Spinal cord (tissue), 10 donors: ENCODE results near the gene WDPCP. TPM values are rescaled to one million over a fixed set of nuclear protein-coding genes. Genes with fewer than 3 reads are reported as not detected.

ENCODE experiments used
- DNase-seq, 6 donors: peaks; one replicate each; pipeline versions ENCODE4 v3.0.0 to v3.0.0-alpha.2; 2013 to 2015; ENCODE audit warnings: low spot score in 6 of 6, low read depth in 4 of 6
- H3K27ac ChIP-seq: one replicate; pipeline ENCODE4 v1.5.1; 2013; ENCODE audit warnings: low read depth, low read length, control low read depth
- H3K27me3 ChIP-seq: one replicate; pipeline ENCODE4 v1.6.1; 2013; ENCODE audit warnings: low read length; ENCODE audit not compliant: control insufficient read depth, insufficient read depth
- H3K36me3 ChIP-seq: one replicate; pipeline ENCODE4 v1.6.1; 2013; ENCODE audit warnings: low read length; ENCODE audit not compliant: control insufficient read depth, insufficient read depth
- H3K4me1 ChIP-seq: one replicate; pipeline ENCODE4 v1.6.1; 2013; ENCODE audit warnings: low read length; ENCODE audit not compliant: control insufficient read depth, insufficient read depth
- H3K4me3 ChIP-seq: one replicate; pipeline ENCODE4 v1.5.1; 2013; ENCODE audit warnings: low read depth, low read length, control low read depth
- H3K9me3 ChIP-seq: one replicate; pipeline ENCODE4 v1.6.1; 2013; ENCODE audit warnings: low read length; ENCODE audit not compliant: control insufficient read depth, insufficient read depth
- WGBS: methylation state at CpG from one replicate; pipeline ENCODE4 v1.1.5; 2013; ENCODE audit warnings: missing lambda C conversion rate; ENCODE audit not compliant: insufficient coverage; 5-methylcytosine and 5-hydroxymethylcytosine counted together
- polyA plus RNA-seq, 2 donors: library from polyadenylated mRNA; unstranded; fragments of 120-200 nt; gene quantifications; one replicate each; pipeline ENCODE4 v1.2.1, GENCODE V29; 2013; ENCODE audit not compliant: insufficient read length in 2 of 2
- total RNA-seq, 2 donors: library from RNA; depleted of rRNA in 1 of 2; stranded (reverse); fragments of 120-200 nt in 1 of 2; fragments of >200 nt in 1 of 2; gene quantifications; one replicate each; pipeline versions ENCODE4 v1.2.3 to v1.2.4, GENCODE V29; 2013 to 2014
- donor health status: healthy.

WDPCP gene
- total and polyA plus RNA-seq, 4 donors: 9.6 to 40.1 (median 14.2) TPM

DNA sequence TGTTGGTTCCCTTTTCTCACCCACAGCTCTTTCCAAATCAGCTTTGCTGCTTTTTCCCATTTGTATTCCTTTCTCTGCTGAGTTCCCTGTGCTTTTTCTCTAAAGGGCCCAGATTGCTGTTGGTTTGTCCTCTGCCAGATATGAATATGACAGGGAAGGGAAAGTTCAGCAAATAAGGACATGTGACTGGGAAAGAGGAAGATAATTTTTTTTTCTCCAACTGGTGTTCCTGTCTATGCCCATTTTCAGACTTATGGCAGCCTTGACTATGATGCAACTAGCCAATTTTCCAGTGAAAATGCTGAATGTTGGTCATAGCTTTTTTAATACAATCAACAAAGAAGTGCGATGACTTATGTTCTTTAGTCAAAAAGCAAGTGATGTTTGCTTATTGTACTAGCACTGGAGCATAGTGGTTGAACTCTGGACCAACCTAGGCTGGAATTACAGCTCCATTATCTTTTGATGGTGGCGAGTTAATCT is 8.2 kb upstream of the WDPCP start:
- no peaks in the 10 kb centered on the region for H3K36me3 ChIP-seq
- H3K27me3 ChIP-seq: no peaks in the 10 kb centered on the region
- H3K4me3 ChIP-seq: no peak overlapping the region
- WGBS: no CpG with 5 or more reads among the region's 2 CpGs
- H3K27ac ChIP-seq: no peak overlapping the region
- H3K4me1 ChIP-seq: no peaks in the 10 kb centered on the region
- no peak for DNase-seq
- H3K9me3 ChIP-seq: no peaks in the 10 kb centered on the region

DNA sequence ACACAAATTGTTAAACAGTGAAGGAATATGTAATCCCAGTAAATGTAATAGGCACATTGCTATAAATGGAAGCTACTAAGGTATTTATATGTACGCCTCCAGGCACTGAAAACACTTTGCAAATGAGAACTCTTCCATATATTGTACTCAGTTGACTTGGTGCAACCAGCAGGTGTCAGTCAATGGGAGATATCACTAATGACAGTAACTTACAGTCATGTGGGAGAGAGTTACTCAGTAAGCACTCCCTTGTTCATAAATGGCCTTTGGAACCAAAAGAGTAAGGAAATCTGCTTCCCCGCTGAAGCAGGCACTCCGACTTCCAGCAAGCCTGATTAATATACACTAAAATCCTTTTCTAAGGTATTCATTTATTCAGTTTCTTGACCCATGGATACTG is 6.4 kb upstream of the WDPCP start:
- no peaks in the 10 kb centered on the region for H3K9me3 ChIP-seq
- H3K36me3 ChIP-seq: no peaks in the 10 kb centered on the region
- DNase-seq: no peak
- H3K4me3 ChIP-seq: no peak overlapping the region
- H3K4me1 ChIP-seq: peaks cover 7% of the 10 kb centered on the region
- no peak overlapping the region for H3K27ac ChIP-seq
- H3K27me3 ChIP-seq: no peaks in the 10 kb centered on the region
- WGBS: 83% methylated on average over 1 of the region's 3 CpGs

DNA sequence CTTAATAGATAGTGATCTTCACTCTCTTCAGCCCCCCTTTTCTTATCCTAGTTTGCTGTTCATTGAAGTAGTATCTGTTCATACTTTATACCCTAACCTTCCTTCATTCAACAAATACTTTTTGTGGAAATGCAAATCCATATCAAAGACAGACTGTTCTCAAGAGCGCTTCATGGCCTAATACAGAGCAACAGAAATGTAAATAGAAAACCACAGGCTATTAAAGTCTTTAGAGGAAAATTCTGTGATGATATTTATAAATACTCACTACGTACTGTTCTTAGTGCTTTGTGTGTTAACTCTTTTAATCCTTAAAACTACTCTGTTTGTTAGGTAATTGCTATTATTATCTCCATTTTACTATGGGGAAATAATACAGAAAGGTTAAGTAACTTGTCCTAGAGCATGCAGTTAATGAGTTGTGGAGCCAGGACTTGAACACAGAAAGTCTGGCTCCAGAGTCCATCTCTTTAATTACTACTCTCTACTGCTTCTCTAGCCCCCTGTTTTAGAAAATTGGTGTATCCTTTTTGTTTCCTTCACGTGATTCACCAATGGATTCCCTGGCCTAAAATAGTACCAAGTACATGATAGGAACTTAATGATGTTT is 3.4 kb upstream of the WDPCP start:
- Histone ChIP-seq H3K4me1 (peaks cover 7% of the 10 kb centered on the region), H3K27ac (no peak overlapping the region), H3K9me3 (no peaks in the 10 kb centered on the region), H3K27me3 (no peaks in the 10 kb centered on the region), H3K36me3 (no peaks in the 10 kb centered on the region), H3K4me3 (no peak overlapping the region)
- no CpG with 5 or more reads among the region's 3 CpGs for WGBS
- DNase-seq: no peak

DNA sequence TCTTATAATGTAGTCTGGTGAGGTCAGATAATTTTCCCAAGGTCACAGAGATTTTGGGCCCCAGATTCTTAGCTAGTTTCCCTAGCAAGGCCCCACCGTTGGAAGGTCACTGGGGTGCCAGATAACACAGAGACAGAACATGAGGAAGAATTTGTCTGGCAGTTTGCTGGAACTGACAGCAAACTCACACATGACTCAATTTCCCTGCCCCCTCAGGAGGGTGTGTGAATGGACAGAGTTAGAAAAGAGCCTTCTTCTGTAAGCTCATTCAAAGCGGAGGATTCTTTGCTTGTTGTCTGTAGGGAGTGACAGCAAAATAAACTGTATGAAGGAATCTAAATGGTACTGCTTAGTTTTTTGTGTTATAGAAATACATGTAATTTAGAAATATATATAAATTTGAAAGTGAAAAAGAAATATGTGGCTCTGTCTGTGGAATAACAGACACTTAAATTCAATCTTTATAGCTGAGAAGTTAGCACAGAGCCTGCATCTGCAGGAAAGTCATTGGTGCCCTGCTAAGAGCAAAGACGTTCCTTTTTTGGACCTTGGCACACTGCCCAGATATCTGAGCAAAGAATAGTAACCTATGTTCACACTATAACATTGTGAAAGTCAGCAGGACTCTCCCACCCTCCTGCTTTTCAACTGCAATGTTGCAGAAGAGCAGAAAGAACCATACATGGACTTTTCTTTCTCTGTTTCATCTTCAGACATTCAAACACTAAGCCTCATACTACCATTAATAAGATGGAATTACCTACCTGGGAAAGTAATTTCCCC is 2.5 kb upstream of the WDPCP start:
- WGBS: 30% methylated on average over 2 of the region's 3 CpGs

DNA sequence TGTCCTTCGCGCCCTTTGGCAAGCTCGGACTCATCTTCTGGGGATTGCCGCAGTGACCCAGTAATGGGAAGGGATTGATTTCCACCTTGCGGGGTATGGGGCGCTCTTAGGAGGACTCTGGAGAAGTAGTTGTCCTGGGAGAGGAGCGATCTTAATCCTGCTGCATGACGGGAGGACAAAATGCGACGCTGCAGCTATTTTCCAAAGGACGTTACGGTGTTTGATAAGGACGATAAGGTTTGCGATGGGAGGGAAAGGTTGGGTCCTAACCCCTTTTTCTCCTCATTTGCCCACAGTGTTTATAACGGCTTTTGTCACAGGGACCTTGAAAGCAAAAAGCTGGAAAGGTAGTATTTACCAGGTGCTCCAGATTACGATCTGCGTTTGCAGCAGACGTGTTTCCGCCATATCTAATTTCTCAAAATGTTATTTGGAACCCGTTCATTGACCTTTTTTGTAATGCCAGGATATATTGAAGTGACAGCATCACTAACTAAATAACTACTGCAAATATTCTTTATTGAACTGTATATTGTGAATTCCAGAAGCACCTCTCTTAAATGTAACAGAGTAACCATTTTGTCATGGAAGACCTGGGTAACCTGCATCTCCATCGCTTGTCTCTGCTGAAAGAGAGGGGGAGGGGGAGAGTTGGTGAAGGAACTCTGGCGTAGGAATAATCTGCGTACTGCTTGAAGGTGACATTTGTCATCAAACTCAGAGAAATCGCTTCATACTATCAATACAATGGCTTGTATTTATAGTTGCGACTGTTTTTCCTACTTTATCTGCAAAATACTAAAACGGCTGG is 1.1 kb upstream of the WDPCP start:
- Histone ChIP-seq H3K36me3 (no peaks in the 10 kb centered on the region), H3K27me3 (no peaks in the 10 kb centered on the region), H3K27ac (peak overlapping the region; percentile 97), H3K9me3 (no peaks in the 10 kb centered on the region), H3K4me1 (peaks cover 7% of the 10 kb centered on the region), H3K4me3 (peak overlapping the region; percentile 99)
- peak in 4 of 6 donors; percentile 15 to 83 (median 26) for DNase-seq
- 0% methylated on average over 12 of the region's 26 CpGs for WGBS

More for the DNA sequence above, 2.5 kb upstream of the WDPCP start:
- H3K36me3 ChIP-seq: no peaks in the 10 kb centered on the region
- H3K4me1 ChIP-seq: peaks cover 7% of the 10 kb centered on the region
- H3K4me3 ChIP-seq: no peak overlapping the region
- H3K27ac ChIP-seq: no peak overlapping the region
- H3K9me3 ChIP-seq: no peaks in the 10 kb centered on the region
- H3K27me3 ChIP-seq: no peaks in the 10 kb centered on the region
- peak in 2 of 6 donors; percentile 21 to 40 for DNase-seq

DNA sequence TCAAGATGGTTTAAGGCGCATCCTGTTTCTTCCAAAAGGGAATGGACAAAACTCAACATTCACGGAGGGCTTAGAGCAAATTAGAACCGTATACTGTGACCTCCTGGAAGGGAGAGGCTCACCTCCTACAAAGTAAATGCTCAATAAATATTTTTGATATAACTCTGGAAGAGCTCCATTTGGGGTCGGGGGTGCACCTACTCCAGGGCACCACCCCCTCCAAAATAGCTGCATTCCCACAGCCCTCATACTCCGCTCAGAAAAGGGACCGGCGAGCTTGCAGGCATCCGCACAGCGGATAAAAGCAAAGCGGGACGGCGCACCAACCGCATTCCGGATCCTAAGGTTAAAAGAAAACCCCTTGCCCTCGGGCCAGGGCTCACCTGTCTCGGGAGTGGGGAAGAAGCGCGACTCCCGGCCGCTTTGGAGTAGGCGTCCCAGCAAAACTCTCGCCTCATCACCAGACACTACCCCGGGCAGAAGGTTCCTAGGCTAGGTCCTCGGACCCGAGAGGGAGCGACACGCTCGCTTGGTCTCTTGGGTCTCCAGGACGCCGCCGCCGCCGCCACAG is 378 bp downstream of the WDPCP start:
- H3K27ac ChIP-seq: peak overlapping the region; percentile 97
- no peaks in the 10 kb centered on the region for H3K27me3 ChIP-seq
- peaks cover 7% of the 10 kb centered on the region for H3K4me1 ChIP-seq
- 0% methylated on average over 29 of the region's 33 CpGs for WGBS
- H3K9me3 ChIP-seq: no peaks in the 10 kb centered on the region
- peak in 2 of 6 donors; percentile 5 to 11 for DNase-seq
- H3K36me3 ChIP-seq: no peaks in the 10 kb centered on the region
- peak overlapping the region; percentile 99 for H3K4me3 ChIP-seq

DNA sequence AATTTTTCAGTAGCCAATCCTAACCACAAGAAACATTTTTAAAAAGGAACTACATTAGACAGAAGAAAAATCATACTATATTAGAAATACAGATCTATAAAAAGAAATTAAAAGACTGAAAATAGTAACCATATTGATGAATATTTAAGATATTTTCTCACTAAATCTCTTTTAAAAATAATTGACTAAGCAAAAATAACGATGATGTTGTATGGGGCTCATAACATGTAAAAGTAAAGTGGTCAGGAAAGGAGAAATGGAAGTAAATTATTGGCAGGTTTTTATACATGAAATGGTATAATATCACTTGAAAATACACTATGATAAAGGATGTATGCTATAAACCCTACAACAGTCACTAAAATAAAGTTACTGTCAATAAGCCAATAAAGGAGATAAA is 5.4 kb downstream of the WDPCP start:
- Histone ChIP-seq H3K4me1 (no peaks in the 10 kb centered on the region), H3K27me3 (no peaks in the 10 kb centered on the region), H3K27ac (no peak overlapping the region), H3K4me3 (no peak overlapping the region), H3K9me3 (no peaks in the 10 kb centered on the region), H3K36me3 (no peaks in the 10 kb centered on the region)
- WGBS: no CpG with 5 or more reads among the region's 1 CpG
- DNase-seq: no peak

DNA sequence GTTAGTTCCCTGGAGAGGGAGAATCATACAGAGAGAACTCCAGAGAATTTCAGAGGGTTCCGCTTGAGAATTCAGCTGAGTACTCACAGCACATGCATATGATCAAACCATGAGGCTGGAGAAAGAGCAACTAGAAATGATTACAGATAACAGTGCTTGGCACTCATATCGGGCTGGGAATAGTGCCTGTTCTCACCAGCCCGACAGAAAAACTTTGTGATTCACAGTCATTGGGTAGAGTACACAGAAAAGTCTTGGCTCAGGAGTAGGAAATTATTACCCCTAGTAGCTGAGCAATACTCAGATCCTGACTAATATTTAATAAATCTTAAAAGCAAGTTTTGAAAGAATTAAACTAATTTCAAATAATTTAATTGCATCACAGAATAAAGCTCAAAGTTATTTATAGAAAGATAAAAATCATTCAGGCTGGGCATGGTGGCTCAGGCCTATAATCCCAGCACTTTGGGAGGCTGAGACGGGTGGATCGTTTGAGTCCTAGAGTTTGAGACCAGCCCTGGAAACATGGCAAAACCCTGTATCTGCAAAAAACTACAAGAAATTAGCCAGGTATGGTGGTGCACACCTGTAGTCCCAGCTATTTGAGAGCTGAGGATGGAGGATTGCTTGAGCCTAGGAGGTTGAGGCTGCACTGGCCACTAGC is 6.8 kb downstream of the WDPCP start:
- Histone ChIP-seq H3K9me3 (no peaks in the 10 kb centered on the region), H3K27me3 (no peaks in the 10 kb centered on the region), H3K27ac (no peak overlapping the region), H3K4me1 (no peaks in the 10 kb centered on the region), H3K4me3 (no peak overlapping the region), H3K36me3 (no peaks in the 10 kb centered on the region)
- peak in 1 of 6 donors; percentile 16 for DNase-seq
- WGBS: 60% methylated on average over 1 of the region's 5 CpGs
